Activated CD4-positive, alpha-beta memory T cell treated with anti-CD3 and anti-CD28 coated beads, Interleukin-2, amount 10 ng/mL, durations not matched to agents 7 days and 5 days (primary cell): ENCODE data around the gene NSUN2. TPM values are rescaled to one million over a fixed set of nuclear protein-coding genes. Genes with fewer than 3 reads are reported as not detected.
A peak's percentile ranks its signal among the peaks of the same experiment; 100 is the strongest.

Experiments used
- CTCF ChIA-PET: fragments of 350-600 bp; sonication (Branson Sonifier 250); formaldehyde crosslinking; loops from one replicate; lab custom pipeline; 2021; ENCODE audit warnings: antibody characterized with exemption, inconsistent platforms; lab: Charles Lee
- POLR2A ChIA-PET: fragments of 350-600 bp; sonication (Branson Sonifier 250); formaldehyde crosslinking; loops from one replicate; lab custom pipeline; 2021; ENCODE audit warnings: antibody characterized with exemption; lab: Charles Lee
- DNase-seq: peaks from one replicate; pipeline ENCODE4 v3.0.0-alpha.2; 2020
- H3K27ac Mint-ChIP-seq: one replicate; pipeline ENCODE4 v1.8.0; 2021; ENCODE audit warnings: mild to moderate bottlenecking, mixed read lengths
- H3K27me3 Mint-ChIP-seq: one replicate; pipeline ENCODE4 v1.8.0; 2021; ENCODE audit warnings: mixed read lengths
- H3K36me3 Mint-ChIP-seq: one replicate; pipeline ENCODE4 v1.8.0; 2021; ENCODE audit warnings: low read depth, mixed read lengths
- H3K4me1 Mint-ChIP-seq: one replicate; pipeline ENCODE4 v1.8.0; 2021; ENCODE audit warnings: mixed read lengths
- H3K4me3 Mint-ChIP-seq: one replicate; pipeline ENCODE4 v1.8.0; 2021; ENCODE audit warnings: mild to moderate bottlenecking, mixed read lengths
- H3K9me3 Mint-ChIP-seq: one replicate; pipeline ENCODE4 v1.8.0; 2021; ENCODE audit warnings: mixed read lengths
- total RNA-seq, 2 experiments: library from RNA; stranded (reverse); gene quantifications; one replicate each; pipeline ENCODE4 v1.2.3, GENCODE V29; 2021

NSUN2 gene
- total RNA-seq, 2 experiments from 2014 or later = 63.5 to 73.3 TPM

GRCh38 chr5:6615034-6615815 is 17.6 kb downstream of the NSUN2 start:
- Mint-ChIP-seq H3K9me3 (no peaks in the 10 kb centered on the region), H3K36me3 (peaks cover 71% of the 10 kb centered on the region), H3K4me1 (peaks cover 7% of the 10 kb centered on the region), H3K27me3 (no peaks in the 10 kb centered on the region), H3K27ac (no peak overlapping the region), H3K4me3 (no peak overlapping the region)
- CTCF ChIA-PET = no interaction called here
- POLR2A ChIA-PET = interaction anchor here (1.1 kb wide), 1 partner anchor 18 kb away, joined by 3 read pairs; the partner anchor contains the start of genes NSUN2 and SRD5A1
- no peak for DNase-seq

GRCh38 chr5:6611334-6612256 is 21.2 kb downstream of the NSUN2 start:
- CTCF ChIA-PET = no interaction called here
- Mint-ChIP-seq H3K9me3 (no peaks in the 10 kb centered on the region), H3K4me1 (peaks cover 18% of the 10 kb centered on the region), H3K27me3 (no peaks in the 10 kb centered on the region), H3K27ac (no peak overlapping the region), H3K36me3 (peaks cover 83% of the 10 kb centered on the region), H3K4me3 (no peak overlapping the region)
- DNase-seq = no peak
- POLR2A ChIA-PET = no interaction called here

- no peak overlapping the region for H3K4me3 Mint-ChIP-seq
- no peaks in the 10 kb centered on the region for H3K27me3 Mint-ChIP-seq
- H3K27ac Mint-ChIP-seq = peak overlapping the region; percentile 47
- H3K9me3 Mint-ChIP-seq = no peaks in the 10 kb centered on the region
- ChIA-PET POLR2A (interaction anchor here (1.3 kb wide), 1 partner anchor 10 kb away, joined by 3 read pairs; no protein-coding TSS in a partner anchor), CTCF (no interaction called here)
- peaks cover 11% of the 10 kb centered on the region for H3K4me1 Mint-ChIP-seq
- H3K36me3 Mint-ChIP-seq = peaks cover 78% of the 10 kb centered on the region
- no peak for DNase-seq
Observed at GRCh38 chr5:6608016-6608415, 24.8 kb downstream of the NSUN2 start.

- ChIA-PET CTCF (interaction anchor here (1.1 kb wide), 1 partner anchor 138 kb away, joined by 6 read pairs; no protein-coding TSS in a partner anchor), POLR2A (no interaction called here)
- no peaks in the 10 kb centered on the region for H3K27me3 Mint-ChIP-seq
- no peak overlapping the region for H3K4me3 Mint-ChIP-seq
- H3K9me3 Mint-ChIP-seq = no peaks in the 10 kb centered on the region
- no peak for DNase-seq
- H3K27ac Mint-ChIP-seq = peak overlapping the region; percentile 1
- peaks cover 11% of the 10 kb centered on the region for H3K4me1 Mint-ChIP-seq
- peaks cover 80% of the 10 kb centered on the region for H3K36me3 Mint-ChIP-seq
Observed at GRCh38 chr5:6607559-6607936, 25.3 kb downstream of the NSUN2 start.

GRCh38 chr5:6606884-6607558 is 25.8 kb downstream of the NSUN2 start:
- H3K36me3 Mint-ChIP-seq = peaks cover 80% of the 10 kb centered on the region
- H3K4me1 Mint-ChIP-seq = peaks cover 11% of the 10 kb centered on the region
- DNase-seq = no peak
- ChIA-PET POLR2A (no interaction called here), CTCF (interaction anchor here (1.1 kb wide), 1 partner anchor 138 kb away, joined by 6 read pairs; no protein-coding TSS in a partner anchor)
- H3K27ac Mint-ChIP-seq = peak overlapping the region; percentile 1
- no peak overlapping the region for H3K4me3 Mint-ChIP-seq
- H3K9me3 Mint-ChIP-seq = no peaks in the 10 kb centered on the region
- H3K27me3 Mint-ChIP-seq = no peaks in the 10 kb centered on the region

GRCh38 chr5:6604946-6605345 is 27.9 kb downstream of the NSUN2 start:
- POLR2A ChIA-PET = interaction anchor here (1.5 kb wide), 1 partner anchor 28 kb away, joined by 4 read pairs; the partner anchor contains the start of genes NSUN2 and SRD5A1
- Mint-ChIP-seq H3K27me3 (no peaks in the 10 kb centered on the region), H3K4me1 (peaks cover 11% of the 10 kb centered on the region), H3K36me3 (peaks cover 86% of the 10 kb centered on the region), H3K4me3 (no peak overlapping the region), H3K27ac (no peak overlapping the region), H3K9me3 (no peaks in the 10 kb centered on the region)
- no peak for DNase-seq
- CTCF ChIA-PET = no interaction called here

GRCh38 chr5:6604341-6604740 is 28.5 kb downstream of the NSUN2 start:
- no peak overlapping the region for H3K4me3 Mint-ChIP-seq
- DNase-seq = no peak
- ChIA-PET POLR2A (interaction anchor here (1.5 kb wide), 1 partner anchor 29 kb away, joined by 4 read pairs; the partner anchor contains the start of genes NSUN2 and SRD5A1), CTCF (no interaction called here)
- peaks cover 11% of the 10 kb centered on the region for H3K4me1 Mint-ChIP-seq
- peaks cover 85% of the 10 kb centered on the region for H3K36me3 Mint-ChIP-seq
- H3K9me3 Mint-ChIP-seq = no peaks in the 10 kb centered on the region
- no peaks in the 10 kb centered on the region for H3K27me3 Mint-ChIP-seq
- no peak overlapping the region for H3K27ac Mint-ChIP-seq

- Mint-ChIP-seq H3K27me3 (no peaks in the 10 kb centered on the region), H3K27ac (no peak overlapping the region), H3K9me3 (no peaks in the 10 kb centered on the region), H3K36me3 (peaks cover 85% of the 10 kb centered on the region), H3K4me3 (no peak overlapping the region), H3K4me1 (peaks cover 11% of the 10 kb centered on the region)
- no peak for DNase-seq
- CTCF ChIA-PET = interaction anchor here (0.6 kb wide), 1 partner anchor 909 kb away, joined by 3 read pairs; no protein-coding TSS in a partner anchor
- POLR2A ChIA-PET = interaction anchor here (1.5 kb wide), 1 partner anchor 30 kb away, joined by 4 read pairs; the partner anchor contains the start of genes NSUN2 and SRD5A1
Observed at GRCh38 chr5:6603643-6604042, 29.2 kb downstream of the NSUN2 start.

- no peaks in the 10 kb centered on the region for H3K27me3 Mint-ChIP-seq
- ChIA-PET POLR2A (no interaction called here), CTCF (no interaction called here)
- no peaks in the 10 kb centered on the region for H3K4me1 Mint-ChIP-seq
- no peak for DNase-seq
- peaks cover 85% of the 10 kb centered on the region for H3K36me3 Mint-ChIP-seq
- H3K27ac Mint-ChIP-seq = no peak overlapping the region
- no peak overlapping the region for H3K4me3 Mint-ChIP-seq
- H3K9me3 Mint-ChIP-seq = no peaks in the 10 kb centered on the region
Observed at GRCh38 chr5:6602441-6602840, 30.4 kb downstream of the NSUN2 start.

- H3K36me3 Mint-ChIP-seq = peaks cover 85% of the 10 kb centered on the region
- ChIA-PET POLR2A (no interaction called here), CTCF (no interaction called here)
- H3K4me1 Mint-ChIP-seq = no peaks in the 10 kb centered on the region
- H3K9me3 Mint-ChIP-seq = no peaks in the 10 kb centered on the region
- no peak overlapping the region for H3K4me3 Mint-ChIP-seq
- no peak for DNase-seq
- no peak overlapping the region for H3K27ac Mint-ChIP-seq
- no peaks in the 10 kb centered on the region for H3K27me3 Mint-ChIP-seq
Observed at GRCh38 chr5:6601816-6602215, 31.0 kb downstream of the NSUN2 start.

GRCh38 chr5:6601271-6601670 is 31.6 kb downstream of the NSUN2 start:
- H3K4me1 Mint-ChIP-seq = no peaks in the 10 kb centered on the region
- CTCF ChIA-PET = no interaction called here
- no peak for DNase-seq
- peaks cover 88% of the 10 kb centered on the region for H3K36me3 Mint-ChIP-seq
- H3K9me3 Mint-ChIP-seq = no peaks in the 10 kb centered on the region
- no peak overlapping the region for H3K27ac Mint-ChIP-seq
- POLR2A ChIA-PET = no interaction called here
- no peaks in the 10 kb centered on the region for H3K27me3 Mint-ChIP-seq
- no peak overlapping the region for H3K4me3 Mint-ChIP-seq

- no peak overlapping the region for H3K27ac Mint-ChIP-seq
- no peak for DNase-seq
- H3K4me1 Mint-ChIP-seq = no peaks in the 10 kb centered on the region
- ChIA-PET CTCF (no interaction called here), POLR2A (no interaction called here)
- H3K4me3 Mint-ChIP-seq = no peak overlapping the region
- H3K9me3 Mint-ChIP-seq = no peaks in the 10 kb centered on the region
- H3K27me3 Mint-ChIP-seq = no peaks in the 10 kb centered on the region
- H3K36me3 Mint-ChIP-seq = peaks cover 84% of the 10 kb centered on the region
Observed at GRCh38 chr5:6599739-6600138, 33.1 kb downstream of the NSUN2 start.
